22Rv1 (cell line): Measurements from ENCODE around the gene RRM2.
"Not testable (repeated sequence)": the region's sequence is repeated elsewhere in the genome, so short reads cannot be mapped to it uniquely, and the experiment has no call there.

Experiments used
- H3K27ac ChIP-seq: fragments of 450-650 bp; 2 replicates; pipeline ENCODE4 v1.5.1; 2017
- ZFX ChIP-seq: fragments of 450-650 bp; IDR thresholded peaks from 2 replicates; pipeline ENCODE4 v1.6.1; 2017; ENCODE audit warnings: antibody characterized with exemption, borderline replicate concordance
- TF ChIP-seq, protein P1 (sequence below): fragments of 450-650 bp; IDR thresholded peaks from 2 replicates; pipeline ENCODE4 v1.5.1; 2017; ENCODE audit warnings: mild to moderate bottlenecking

Gene RRM2

DNA sequence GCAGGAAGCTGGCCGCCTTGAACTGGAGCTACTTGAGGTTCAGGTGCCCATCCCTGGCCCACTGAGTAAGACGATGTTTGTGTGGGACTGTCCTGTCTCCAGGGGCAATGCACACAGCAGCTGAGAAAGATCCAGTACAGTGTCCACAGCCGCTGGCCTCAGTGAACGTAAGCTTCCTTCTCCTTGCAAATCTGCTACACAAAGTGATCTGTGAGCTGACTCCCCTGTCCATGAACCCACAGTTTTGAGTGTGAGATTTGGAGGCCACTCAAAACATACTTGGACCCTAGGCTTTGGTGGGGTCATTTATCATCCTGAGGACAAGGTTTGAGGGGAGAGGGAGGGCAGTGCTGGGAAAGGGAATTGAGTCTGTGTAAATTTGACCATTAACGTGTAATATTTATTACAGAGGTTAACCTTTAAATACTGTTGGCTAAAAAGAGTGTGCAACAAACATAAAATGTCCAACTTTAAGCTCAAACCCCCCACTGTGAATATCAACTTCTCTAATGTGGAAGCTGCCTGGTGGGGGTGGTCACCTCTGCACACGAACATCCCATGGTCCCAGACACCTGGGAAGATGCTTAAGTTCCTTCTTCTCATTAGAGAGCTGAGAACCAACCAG, 37.4 kb upstream of the RRM2 start:
- H3K27ac ChIP-seq, result no peak overlapping the region
- TF ChIP-seq, protein P1, sequence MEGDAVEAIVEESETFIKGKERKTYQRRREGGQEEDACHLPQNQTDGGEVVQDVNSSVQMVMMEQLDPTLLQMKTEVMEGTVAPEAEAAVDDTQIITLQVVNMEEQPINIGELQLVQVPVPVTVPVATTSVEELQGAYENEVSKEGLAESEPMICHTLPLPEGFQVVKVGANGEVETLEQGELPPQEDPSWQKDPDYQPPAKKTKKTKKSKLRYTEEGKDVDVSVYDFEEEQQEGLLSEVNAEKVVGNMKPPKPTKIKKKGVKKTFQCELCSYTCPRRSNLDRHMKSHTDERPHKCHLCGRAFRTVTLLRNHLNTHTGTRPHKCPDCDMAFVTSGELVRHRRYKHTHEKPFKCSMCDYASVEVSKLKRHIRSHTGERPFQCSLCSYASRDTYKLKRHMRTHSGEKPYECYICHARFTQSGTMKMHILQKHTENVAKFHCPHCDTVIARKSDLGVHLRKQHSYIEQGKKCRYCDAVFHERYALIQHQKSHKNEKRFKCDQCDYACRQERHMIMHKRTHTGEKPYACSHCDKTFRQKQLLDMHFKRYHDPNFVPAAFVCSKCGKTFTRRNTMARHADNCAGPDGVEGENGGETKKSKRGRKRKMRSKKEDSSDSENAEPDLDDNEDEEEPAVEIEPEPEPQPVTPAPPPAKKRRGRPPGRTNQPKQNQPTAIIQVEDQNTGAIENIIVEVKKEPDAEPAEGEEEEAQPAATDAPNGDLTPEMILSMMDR, result no peak
- TF ChIP-seq ZFX, result no peak

DNA sequence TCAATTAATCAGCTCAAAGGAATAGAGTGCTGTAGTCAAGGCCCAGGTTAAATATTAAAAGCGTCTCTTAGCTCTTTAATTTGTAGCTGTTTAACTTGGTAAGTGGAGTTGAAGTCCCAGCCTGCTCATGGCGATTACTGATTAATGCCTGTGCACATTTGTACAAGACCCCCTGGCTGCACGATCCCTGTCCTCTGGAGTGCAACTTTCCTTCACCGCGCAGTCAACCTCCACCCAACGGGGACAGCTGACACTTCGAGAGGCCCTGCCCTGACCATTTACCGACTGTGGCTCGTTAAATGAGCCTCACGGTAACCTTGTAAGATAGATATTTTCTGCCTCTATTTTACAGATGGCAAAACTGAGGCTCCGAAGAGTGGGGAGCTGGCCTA, 36.9 kb upstream of the RRM2 start:
- H3K27ac ChIP-seq, result no peak overlapping the region

DNA sequence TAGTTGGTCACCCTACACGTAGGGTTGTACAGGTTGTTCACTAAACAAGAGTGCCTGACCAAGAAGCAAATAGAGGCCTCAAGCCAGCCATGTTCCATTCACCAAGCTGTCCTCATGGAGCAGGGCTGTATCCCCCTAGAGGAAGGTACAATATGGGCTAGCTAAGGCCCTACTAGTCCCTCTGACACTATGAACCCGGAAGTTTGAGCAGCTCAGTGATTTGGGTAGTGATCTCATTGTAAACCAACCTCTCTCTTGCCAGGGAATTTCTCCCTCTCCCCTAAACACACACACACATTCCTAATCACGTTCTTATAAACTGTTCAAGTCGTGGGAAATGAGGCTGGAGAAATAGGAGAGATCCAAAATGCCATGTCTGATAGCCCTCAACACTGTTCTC, 35.6 kb upstream of the RRM2 start:
- TF ChIP-seq, protein P1, result no peak
- no peak for TF ChIP-seq ZFX
- no peak overlapping the region for H3K27ac ChIP-seq

More for the DNA sequence above, 36.9 kb upstream of the RRM2 start:
- TF ChIP-seq ZFX, result no peak
- TF ChIP-seq, protein P1, result no peak

DNA sequence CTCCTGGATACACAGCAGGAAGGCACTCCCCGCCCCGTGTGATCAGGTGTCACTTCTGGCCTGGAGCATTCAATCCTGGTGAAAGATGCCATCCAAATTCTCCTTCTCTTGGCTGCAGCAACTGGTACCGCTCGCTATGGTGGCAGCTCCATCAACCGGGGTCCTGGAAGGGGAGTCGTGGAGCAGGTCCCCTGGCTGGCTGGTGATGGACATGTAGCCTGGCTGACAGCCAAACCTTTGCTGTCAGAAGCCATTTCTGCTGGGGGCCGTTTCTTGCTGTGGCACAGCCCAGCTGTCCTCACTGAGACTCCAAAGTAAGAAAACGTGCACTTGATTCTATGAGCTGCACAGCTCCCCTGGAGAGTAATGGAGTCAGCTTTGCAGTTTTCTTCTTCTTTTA, 35.2 kb upstream of the RRM2 start:
- TF ChIP-seq, protein P1, result no peak
- TF ChIP-seq ZFX, result no peak
- H3K27ac ChIP-seq, result no peak overlapping the region

DNA sequence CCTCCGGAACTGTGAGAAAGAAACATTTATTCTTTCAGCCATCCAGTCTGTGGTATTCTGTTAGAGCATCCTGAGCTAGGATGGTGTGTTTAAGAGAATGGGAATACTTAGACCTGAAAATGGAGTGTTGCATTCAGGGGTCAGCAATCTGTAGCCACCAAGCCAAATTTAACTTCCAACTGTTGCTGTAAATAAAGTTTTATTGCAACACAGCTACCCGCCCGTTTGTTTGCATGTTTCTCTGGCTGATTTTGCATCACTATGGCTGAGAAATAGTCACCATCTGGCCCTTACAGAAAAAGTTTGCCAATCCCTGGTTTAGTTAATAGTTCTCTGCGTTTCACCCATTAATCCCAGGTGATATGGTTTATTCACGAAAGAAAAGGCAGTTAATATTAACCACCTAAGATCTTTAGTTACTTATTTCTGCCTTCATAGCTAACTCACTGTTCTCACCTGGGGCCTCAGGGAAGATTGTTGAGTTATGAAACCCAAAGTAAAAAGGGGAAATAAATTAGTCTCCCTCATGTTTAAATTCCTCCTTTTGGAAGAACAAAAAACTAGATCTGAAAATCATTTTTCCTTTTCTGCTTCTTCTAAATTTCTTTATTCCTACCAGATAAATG, 32.9 kb upstream of the RRM2 start:
- H3K27ac ChIP-seq, result no peak overlapping the region
- TF ChIP-seq, protein P1, result no peak
- no peak for TF ChIP-seq ZFX

DNA sequence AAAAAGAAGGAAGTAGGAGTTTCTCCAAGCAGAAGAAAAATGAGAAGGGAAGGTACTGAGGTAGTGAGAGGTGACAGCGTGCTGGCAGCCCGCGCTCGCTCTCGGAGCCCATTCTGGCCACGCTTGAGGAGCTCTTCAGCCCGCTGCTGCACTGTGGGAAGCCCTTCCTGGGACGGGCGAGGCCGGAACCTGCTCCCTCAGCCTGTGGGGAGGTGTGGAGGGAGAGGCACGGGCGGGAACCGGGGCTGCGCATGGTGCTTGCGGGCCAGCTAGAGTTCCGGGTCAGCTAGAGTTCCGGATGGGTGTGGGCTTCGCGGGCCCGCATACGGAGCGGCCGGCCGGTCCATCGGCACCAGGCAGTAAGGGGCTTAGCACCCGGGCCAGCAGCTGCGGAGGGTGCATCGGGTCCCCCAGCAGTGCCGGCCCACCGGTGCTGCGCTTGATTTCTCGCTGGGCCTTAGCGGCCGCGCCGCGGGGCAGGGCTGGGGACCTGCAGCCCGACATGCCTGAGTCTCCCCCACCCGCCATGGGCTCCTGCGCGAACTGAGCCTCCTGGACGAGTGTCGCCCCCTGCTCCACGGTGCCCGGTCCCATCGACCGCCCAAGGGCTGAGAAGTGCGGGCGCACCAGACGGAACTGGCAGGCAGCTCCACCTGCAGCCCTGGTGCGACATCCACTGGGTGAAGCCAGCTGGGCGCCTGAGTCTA, 31.2 kb upstream of the RRM2 start:
- no peak overlapping the region for H3K27ac ChIP-seq
- TF ChIP-seq, protein P1, result no peak
- no peak for TF ChIP-seq ZFX

DNA sequence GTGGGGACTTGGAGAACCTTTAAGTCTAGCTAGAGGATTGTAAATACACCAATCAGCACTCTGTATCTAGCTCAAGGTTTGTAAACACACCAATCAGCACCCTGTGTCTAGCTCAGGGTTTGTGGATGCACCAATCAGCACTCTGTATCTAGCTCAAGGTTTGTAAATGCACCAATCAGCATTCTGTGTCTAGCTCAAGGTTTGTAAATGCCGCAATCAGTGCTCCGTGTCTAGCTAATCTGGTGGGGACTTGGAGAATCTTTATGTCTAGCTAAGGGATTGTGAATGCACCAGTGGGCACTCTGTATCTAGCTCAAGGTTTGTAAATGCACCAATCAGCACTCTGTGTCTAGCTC, 30.7 kb upstream of the RRM2 start:
- H3K27ac ChIP-seq, result not testable (repeated sequence)
